C4-2B (cell line): Measurements from ENCODE around the gene SSRP1.
A peak's percentile ranks its signal among the peaks of the same experiment; 100 is the strongest.

Experiments used
- CTCF ChIP-seq: fragments of 450-650 bp; conservative IDR thresholded peaks from 2 replicates; pipeline ENCODE4 v1.5.1; 2017; ENCODE audit warnings: mild to moderate bottlenecking
- ZFX ChIP-seq: fragments of 450-650 bp; IDR thresholded peaks from 2 replicates; pipeline ENCODE4 v1.6.1; 2017

- TF ChIP-seq CTCF (peak; percentile 88), ZFX (peak; percentile 71; the same call in 1 of the 2 replicates)
These were observed 10.0 kb upstream of the SSRP1 start for GRCh38 chr11:57345555-57346211.
